Activated CD4-positive, alpha-beta T cell treated with anti-CD3 and anti-CD28 coated beads, Interleukin-2, Interleukin-6, amounts not matched to agents 100 ng/mL and 50 ng/mL, durations not matched to agents 16 hours and 8 hours (primary cell): Measurements from ENCODE around the gene DLGAP4.
"Not testable (repeated sequence)": the region's sequence is repeated elsewhere in the genome, so short reads cannot be mapped to it uniquely, and the experiment has no call there.

Experiments used
- DNase-seq: peaks from one replicate; pipeline ENCODE4 v3.0.0-alpha.2; 2020

Gene DLGAP4

GRCh38 chr20:36460648-36461599 lies 154.8 kb downstream of the DLGAP4 start:
- peak; percentile 91 for DNase-seq

GRCh38 chr20:36461600-36462439 lies 155.7 kb downstream of the DLGAP4 start:
- DNase-seq: no peak

- DNase-seq: no peak
Observed at GRCh38 chr20:36462440-36463211, 156.5 kb downstream of the DLGAP4 start.

GRCh38 chr20:36463212-36464061 lies 157.3 kb downstream of the DLGAP4 start:
- DNase-seq: no peak

GRCh38 chr20:36465109-36466080 lies 159.3 kb downstream of the DLGAP4 start:
- DNase-seq: peak; percentile 61

GRCh38 chr20:36466089-36466488 lies 159.9 kb downstream of the DLGAP4 start:
- peak; percentile 17 for DNase-seq

GRCh38 chr20:36467076-36467999 lies 161.2 kb downstream of the DLGAP4 start:
- peak; percentile 39 for DNase-seq

- DNase-seq: no peak
Observed at GRCh38 chr20:36468149-36469000, 162.2 kb downstream of the DLGAP4 start.

GRCh38 chr20:36469973-36470372 lies 163.8 kb downstream of the DLGAP4 start:
- DNase-seq: no peak

- no peak for DNase-seq
Observed at GRCh38 chr20:36471885-36472636, 165.9 kb downstream of the DLGAP4 start.

GRCh38 chr20:36472637-36473090 lies 166.5 kb downstream of the DLGAP4 start:
- DNase-seq: peak; percentile 30

GRCh38 chr20:36473164-36473563 lies 167.0 kb downstream of the DLGAP4 start:
- DNase-seq: no peak

GRCh38 chr20:36474563-36474962 lies 168.4 kb downstream of the DLGAP4 start:
- DNase-seq: no peak

- DNase-seq: not testable (repeated sequence)
Observed at GRCh38 chr20:36475054-36475453, 168.9 kb downstream of the DLGAP4 start.

GRCh38 chr20:36477475-36477874 lies 171.3 kb downstream of the DLGAP4 start:
- no peak for DNase-seq

- DNase-seq: no peak
Observed at GRCh38 chr20:36478137-36478905, 172.2 kb downstream of the DLGAP4 start.

GRCh38 chr20:36479938-36480337 lies 173.8 kb downstream of the DLGAP4 start:
- DNase-seq: no peak
